Measurements from ENCODE around the gene C14orf93. TPM values are rescaled to one million over a fixed set of nuclear protein-coding genes. Genes with fewer than 3 reads are reported as not detected.

The C14orf93 gene
- total RNA-seq, 4 donors from 2014 or later = 3.4 to 12.7 (median 8.8) TPM

DNA sequence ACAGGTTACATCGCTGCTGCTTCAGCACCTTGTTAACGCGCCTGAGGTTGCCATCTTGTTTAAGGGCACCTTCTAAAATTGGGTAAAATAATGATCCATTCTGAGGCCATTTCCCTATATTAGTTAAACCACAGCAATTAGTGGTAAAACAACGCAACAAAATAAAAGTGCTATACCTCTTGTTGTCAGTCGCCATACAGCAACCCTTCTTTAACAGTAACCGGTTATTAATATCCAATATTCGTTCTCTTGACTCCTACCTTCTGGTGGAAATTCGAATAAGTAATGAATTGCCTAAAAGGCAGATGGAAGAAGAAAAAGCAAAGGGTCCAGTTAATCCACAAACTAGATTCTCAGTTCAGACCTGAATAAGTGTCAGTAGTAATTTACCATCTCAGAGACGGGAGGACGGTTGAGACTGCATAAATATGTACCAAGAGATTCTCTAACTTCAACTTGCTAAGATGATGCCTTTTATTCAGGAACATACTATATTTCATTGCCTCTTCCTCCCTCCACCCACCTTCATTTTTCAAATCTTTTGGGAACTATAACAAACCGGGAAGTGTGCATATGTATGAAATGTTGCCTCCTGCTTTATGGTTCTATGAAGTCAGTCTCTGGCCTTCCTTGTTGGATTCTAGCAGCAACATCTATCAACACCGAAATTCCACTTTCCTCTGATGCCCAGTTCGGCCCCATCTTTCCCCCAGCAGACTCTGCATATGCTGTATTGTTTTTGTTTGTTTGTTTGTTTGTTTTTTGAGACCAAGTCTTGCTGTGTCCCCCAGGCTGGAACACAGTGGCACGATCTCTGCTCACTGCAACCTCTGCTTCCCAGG, 25.6 kb upstream of the C14orf93 start:
- Histone ChIP-seq H3K4me3 (peak overlapping the region; percentile 69 to 97 (median 89)), H3K36me3 (peaks cover 13 to 29% (median 19%) of the 10 kb centered on the region in 3 donors), H3K27me3 (no peaks in the 10 kb centered on the region), H3K27ac (peak overlapping the region; percentile 93 to 98 (median 96)), H3K4me1 (peaks cover 9 to 23% (median 10%) of the 10 kb centered on the region in 3 donors), H3K9me3 (no peaks in the 10 kb centered on the region)
- no peak for TF ChIP-seq CTCF (IDR thresholded peaks at IDR 0.05)
- TF ChIP-seq POLR2A (IDR thresholded peaks at IDR 0.05) = no peak
- DNase-seq = no peak
- intact Hi-C loops (cut with DNase I) = no loop called here
- WGBS, 2 donors = 67 to 70% methylated on average over 14 of the region's 14 CpGs

GRCh38 chr14:23034498-23035302, 24.8 kb upstream of the C14orf93 start, which contains the start of gene PSMB5:
Gene PSMB5, minus strand, starts transcription at chr14:23034900. Its CDS starts 19 bp downstream, at chr14:23034881.
- peaks cover 13 to 37% (median 21%) of the 10 kb centered on the region in 3 donors for H3K36me3 ChIP-seq
- H3K27me3 ChIP-seq = no peaks in the 10 kb centered on the region
- peak within 1 kb of the TSS; percentile 69 to 97 (median 89) for H3K4me3 ChIP-seq
- intact Hi-C loops (cut with DNase I) = no loop called here
- H3K9me3 ChIP-seq = no peaks in the 10 kb centered on the region
- H3K27ac ChIP-seq = peak within 1 kb of the TSS; percentile 93 to 98 (median 96)
- H3K4me1 ChIP-seq = peaks cover 9 to 23% (median 10%) of the 10 kb centered on the region in 3 donors
- TF ChIP-seq POLR2A (IDR thresholded peaks at IDR 0.05) (peak in 1 of 4 donors; percentile 52), CTCF (IDR thresholded peaks at IDR 0.05) (peak in 1 of 6 experiments; percentile 28)
- DNase-seq = no peak
- 0 to 1% methylated on average over 29 of the region's 36 CpGs for WGBS, 2 donors

GRCh38 chr14:23033801-23034497, 24.0 kb upstream of the C14orf93 start:
- intact Hi-C loops (cut with DNase I) = no loop called here
- DNase-seq = no peak
- Histone ChIP-seq H3K27ac (peak overlapping the region; percentile 93 to 98 (median 96)), H3K9me3 (no peaks in the 10 kb centered on the region), H3K27me3 (no peaks in the 10 kb centered on the region), H3K4me1 (peaks cover 9 to 29% (median 10%) of the 10 kb centered on the region in 3 donors), H3K36me3 (peaks cover 13 to 45% (median 21%) of the 10 kb centered on the region in 3 donors), H3K4me3 (peak overlapping the region; percentile 69 to 97 (median 89))
- TF ChIP-seq POLR2A (IDR thresholded peaks at IDR 0.05) = no peak
- 45 to 48% methylated on average over 10 to 13 of the region's 17 CpGs for WGBS, 2 donors

DNA sequence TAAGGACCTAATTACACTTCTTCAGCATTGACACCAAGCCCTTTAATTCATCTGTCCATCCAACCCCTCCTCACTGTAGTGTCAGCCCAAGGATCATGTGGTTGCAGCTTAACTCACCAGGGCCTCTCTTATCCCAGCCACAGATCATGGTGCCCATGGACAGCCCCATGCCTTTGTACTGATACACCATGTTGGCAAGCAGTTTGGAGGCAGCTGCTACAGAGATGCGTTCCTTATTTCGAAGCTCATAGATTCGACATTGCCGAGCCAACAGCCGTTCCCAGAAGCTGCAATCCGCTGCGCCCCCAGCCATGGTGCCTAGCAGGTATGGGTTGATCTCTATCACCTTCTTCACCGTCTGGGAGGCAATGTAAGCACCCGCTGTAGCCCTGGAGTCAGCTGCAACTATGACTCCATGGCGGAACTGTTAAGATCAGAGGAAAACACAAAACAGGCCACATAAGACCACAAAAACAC, 23.3 kb upstream of the C14orf93 start:
- Histone ChIP-seq H3K27me3 (no peaks in the 10 kb centered on the region), H3K4me1 (peaks cover 9 to 35% (median 10%) of the 10 kb centered on the region in 3 donors), H3K27ac (no peak overlapping the region), H3K9me3 (no peaks in the 10 kb centered on the region), H3K4me3 (peak overlapping the region in 3 of 4 donors; percentile 69 to 97 (median 87)), H3K36me3 (peaks cover 13 to 51% (median 21%) of the 10 kb centered on the region in 3 donors)
- intact Hi-C loops (cut with DNase I) = no loop called here
- no peak for DNase-seq
- TF ChIP-seq POLR2A (IDR thresholded peaks at IDR 0.05) (no peak), CTCF (IDR thresholded peaks at IDR 0.05) (no peak)
- 91 to 95% methylated on average over 9 to 10 of the region's 10 CpGs for WGBS, 2 donors

GRCh38 chr14:23030936-23031335, 21.0 kb upstream of the C14orf93 start:
- peaks cover 18 to 75% (median 21%) of the 10 kb centered on the region in 3 donors for H3K36me3 ChIP-seq

More at GRCh38 chr14:23030936-23031335, 21.0 kb upstream of the C14orf93 start:
- TF ChIP-seq CTCF (IDR thresholded peaks at IDR 0.05) = no peak
- TF ChIP-seq POLR2A (IDR thresholded peaks at IDR 0.05) = no peak
- H3K4me3 ChIP-seq = no peak overlapping the region
- H3K9me3 ChIP-seq = no peaks in the 10 kb centered on the region
- intact Hi-C loops (cut with DNase I) = no loop called here
- 95 to 97% methylated on average over 4 of the region's 4 CpGs for WGBS, 2 donors
- H3K4me1 ChIP-seq = peaks cover 9 to 38% (median 10%) of the 10 kb centered on the region in 3 donors
- no peak overlapping the region for H3K27ac ChIP-seq
- no peaks in the 10 kb centered on the region for H3K27me3 ChIP-seq
- no peak for DNase-seq

Data from esophagus squamous epithelium (tissue), 5 donors.